OCI-LY3 (cell line): ENCODE measurements around the gene ZNF175.

ENCODE experiments used
- EZH2phosphoT487 ChIP-seq: fragments of 200-600 bp; shearing (Covaris generic); IDR thresholded peaks from 2 replicates; pipeline ENCODE4 v1.6.1; 2018; ENCODE audit warnings: antibody characterized with exemption, mixed run types, low read depth
- TF ChIP-seq, protein P1 (sequence below): fragments of 200-600, 300-600 bp; sonication (generic); IDR thresholded peaks from 2 replicates; pipeline ENCODE4 v1.5.1; 2014; ENCODE audit warnings: antibody characterized with exemption, low read length, low read depth

DNA sequence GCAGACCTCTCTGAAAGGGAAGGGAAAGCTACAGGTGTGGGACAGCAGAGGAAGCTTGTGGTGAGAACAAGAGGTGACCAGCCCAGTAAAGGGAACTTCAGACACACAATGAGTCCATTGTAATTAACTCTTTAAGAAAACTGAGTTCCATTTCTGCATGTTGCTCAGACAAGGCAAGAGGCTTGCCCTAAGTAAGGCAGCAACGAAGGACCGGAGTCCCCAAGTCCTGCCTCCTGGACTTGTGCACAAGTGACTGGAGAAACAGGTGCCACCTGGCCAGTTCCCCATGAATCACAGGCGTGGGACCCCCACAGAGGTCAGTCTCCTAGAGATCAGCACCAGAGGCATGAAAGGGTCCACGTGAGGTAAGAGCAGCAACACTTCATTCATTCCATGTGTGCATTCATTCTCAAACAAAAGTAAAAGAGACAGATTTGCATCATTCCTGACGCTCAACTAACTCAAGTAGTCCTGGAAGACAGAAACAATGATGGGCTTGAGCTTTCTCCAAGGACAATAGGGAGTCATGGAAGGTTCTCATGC is 24.9 kb upstream of the ZNF175 start:
- TF ChIP-seq, protein P1, sequence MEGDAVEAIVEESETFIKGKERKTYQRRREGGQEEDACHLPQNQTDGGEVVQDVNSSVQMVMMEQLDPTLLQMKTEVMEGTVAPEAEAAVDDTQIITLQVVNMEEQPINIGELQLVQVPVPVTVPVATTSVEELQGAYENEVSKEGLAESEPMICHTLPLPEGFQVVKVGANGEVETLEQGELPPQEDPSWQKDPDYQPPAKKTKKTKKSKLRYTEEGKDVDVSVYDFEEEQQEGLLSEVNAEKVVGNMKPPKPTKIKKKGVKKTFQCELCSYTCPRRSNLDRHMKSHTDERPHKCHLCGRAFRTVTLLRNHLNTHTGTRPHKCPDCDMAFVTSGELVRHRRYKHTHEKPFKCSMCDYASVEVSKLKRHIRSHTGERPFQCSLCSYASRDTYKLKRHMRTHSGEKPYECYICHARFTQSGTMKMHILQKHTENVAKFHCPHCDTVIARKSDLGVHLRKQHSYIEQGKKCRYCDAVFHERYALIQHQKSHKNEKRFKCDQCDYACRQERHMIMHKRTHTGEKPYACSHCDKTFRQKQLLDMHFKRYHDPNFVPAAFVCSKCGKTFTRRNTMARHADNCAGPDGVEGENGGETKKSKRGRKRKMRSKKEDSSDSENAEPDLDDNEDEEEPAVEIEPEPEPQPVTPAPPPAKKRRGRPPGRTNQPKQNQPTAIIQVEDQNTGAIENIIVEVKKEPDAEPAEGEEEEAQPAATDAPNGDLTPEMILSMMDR, result no peak
- TF ChIP-seq EZH2phosphoT487, result no peak
